ENCODE results near the gene ERP27.

- no peak for TF ChIP-seq CTCF (IDR thresholded peaks at IDR 0.05; ENCODE audit: low read depth, low read length)
- TF ChIP-seq MAX (IDR thresholded peaks at IDR 0.05; ENCODE audit: low read depth, low read length): no peak
- TF ChIP-seq POLR2A (IDR thresholded peaks at IDR 0.05; ENCODE audit: extremely low read depth, insufficient read length): no peak
Observed at GRCh38 chr12:14982991-14983390, 44.7 kb upstream of the ERP27 start.
